ENCODE data around the gene CRYBG1. TPM values are rescaled to one million over a fixed set of nuclear protein-coding genes. Genes with fewer than 3 reads are reported as not detected.
A peak's percentile ranks its signal among the peaks of the same experiment; 100 is the strongest.
"Not testable (repeated sequence)": the region's sequence is repeated elsewhere in the genome, so short reads cannot be mapped to it uniquely, and the experiment has no call there.

Gene CRYBG1
- total and polyA plus RNA-seq, 2 of the 13 experiments (the other 11 are each of a cell fraction or from before 2014, with no cell fraction given) = 10.1 to 21.9 TPM

DNA sequence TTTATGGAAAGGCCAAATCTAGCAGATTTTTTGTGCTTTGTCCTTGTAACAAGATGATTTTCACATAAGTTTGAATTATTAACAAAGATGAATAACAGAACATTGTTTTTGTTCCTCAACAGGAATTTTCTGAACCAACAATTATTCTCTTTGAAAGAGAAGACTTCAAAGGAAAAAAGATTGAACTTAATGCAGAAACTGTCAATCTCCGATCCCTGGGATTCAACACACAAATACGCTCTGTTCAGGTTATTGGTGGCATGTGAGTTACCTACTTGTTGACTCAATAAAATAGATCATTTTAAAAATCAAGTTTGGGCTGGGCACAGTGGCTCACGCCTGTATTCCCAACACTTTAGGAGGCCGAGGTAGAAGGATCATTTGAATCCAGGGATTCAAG, 197.8 kb downstream of the CRYBG1 start (continued):
- no peak for TF ChIP-seq FOXA1 (IDR thresholded peaks at IDR 0.05)
- peak; percentile 32; the same call in 1 of the 2 replicates for TF ChIP-seq FOXA1 (CRISPR knock-in tag; IDR thresholded peaks at IDR 0.05)
- no peak for TF ChIP-seq MAFF (IDR thresholded peaks at IDR 0.05; ENCODE audit: low read depth, low read length)
- TF ChIP-seq, protein P1, sequence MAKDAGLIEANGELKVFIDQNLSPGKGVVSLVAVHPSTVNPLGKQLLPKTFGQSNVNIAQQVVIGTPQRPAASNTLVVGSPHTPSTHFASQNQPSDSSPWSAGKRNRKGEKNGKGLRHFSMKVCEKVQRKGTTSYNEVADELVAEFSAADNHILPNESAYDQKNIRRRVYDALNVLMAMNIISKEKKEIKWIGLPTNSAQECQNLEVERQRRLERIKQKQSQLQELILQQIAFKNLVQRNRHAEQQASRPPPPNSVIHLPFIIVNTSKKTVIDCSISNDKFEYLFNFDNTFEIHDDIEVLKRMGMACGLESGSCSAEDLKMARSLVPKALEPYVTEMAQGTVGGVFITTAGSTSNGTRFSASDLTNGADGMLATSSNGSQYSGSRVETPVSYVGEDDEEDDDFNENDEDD (CRISPR knock-in tag; IDR thresholded peaks at IDR 0.05; ENCODE audit: borderline replicate concordance) = no peak
- TF ChIP-seq, protein P2, sequence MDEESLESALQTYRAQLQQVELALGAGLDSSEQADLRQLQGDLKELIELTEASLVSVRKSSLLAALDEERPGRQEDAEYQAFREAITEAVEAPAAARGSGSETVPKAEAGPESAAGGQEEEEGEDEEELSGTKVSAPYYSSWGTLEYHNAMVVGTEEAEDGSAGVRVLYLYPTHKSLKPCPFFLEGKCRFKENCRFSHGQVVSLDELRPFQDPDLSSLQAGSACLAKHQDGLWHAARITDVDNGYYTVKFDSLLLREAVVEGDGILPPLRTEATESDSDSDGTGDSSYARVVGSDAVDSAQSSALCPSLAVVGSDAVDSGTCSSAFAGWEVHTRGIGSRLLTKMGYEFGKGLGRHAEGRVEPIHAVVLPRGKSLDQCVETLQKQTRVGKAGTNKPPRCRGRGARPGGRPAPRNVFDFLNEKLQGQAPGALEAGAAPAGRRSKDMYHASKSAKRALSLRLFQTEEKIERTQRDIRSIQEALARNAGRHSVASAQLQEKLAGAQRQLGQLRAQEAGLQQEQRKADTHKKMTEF (CRISPR knock-in tag; IDR thresholded peaks at IDR 0.05) = no peak
- TF ChIP-seq NR2F2 (IDR thresholded peaks at IDR 0.05; ENCODE audit: borderline replicate concordance, low read depth) = 0 out of 2 replicates have a peak, but pooled peaks have one; percentile 8
- no peak for TF ChIP-seq CBX1 (IDR thresholded peaks at IDR 0.05; ENCODE audit: low read depth)
- TF ChIP-seq, protein P3, sequence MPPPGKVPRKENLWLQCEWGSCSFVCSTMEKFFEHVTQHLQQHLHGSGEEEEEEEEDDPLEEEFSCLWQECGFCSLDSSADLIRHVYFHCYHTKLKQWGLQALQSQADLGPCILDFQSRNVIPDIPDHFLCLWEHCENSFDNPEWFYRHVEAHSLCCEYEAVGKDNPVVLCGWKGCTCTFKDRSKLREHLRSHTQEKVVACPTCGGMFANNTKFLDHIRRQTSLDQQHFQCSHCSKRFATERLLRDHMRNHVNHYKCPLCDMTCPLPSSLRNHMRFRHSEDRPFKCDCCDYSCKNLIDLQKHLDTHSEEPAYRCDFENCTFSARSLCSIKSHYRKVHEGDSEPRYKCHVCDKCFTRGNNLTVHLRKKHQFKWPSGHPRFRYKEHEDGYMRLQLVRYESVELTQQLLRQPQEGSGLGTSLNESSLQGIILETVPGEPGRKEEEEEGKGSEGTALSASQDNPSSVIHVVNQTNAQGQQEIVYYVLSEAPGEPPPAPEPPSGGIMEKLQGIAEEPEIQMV (CRISPR knock-in tag; IDR thresholded peaks at IDR 0.05; ENCODE audit: low read depth) = no peak

DNA sequence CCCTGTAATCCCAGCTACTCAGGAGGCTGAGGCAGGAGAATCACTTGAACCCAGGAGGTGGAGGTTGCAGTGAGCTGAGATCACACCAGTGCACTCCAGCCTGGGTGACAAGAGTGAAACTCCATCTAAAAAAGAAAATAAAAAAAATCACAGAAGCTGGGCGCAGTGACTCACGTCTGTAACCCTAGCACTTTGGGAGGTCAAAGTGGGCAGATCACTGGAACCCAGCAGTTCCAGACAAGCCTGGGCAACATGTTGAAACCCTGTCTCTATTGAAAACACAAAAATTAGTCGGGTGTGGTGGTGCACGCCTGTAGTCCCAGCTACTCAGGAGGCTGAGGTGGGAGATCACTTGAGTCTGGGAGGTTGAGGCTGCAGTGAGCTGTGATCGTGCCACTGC, 199.1 kb downstream of the CRYBG1 start:
- in situ Hi-C loops (cut with HindIII; ENCODE audit: extremely low pct_ligation_motif_present, low pct_unique_long_range_greater_than_20kb) = loop anchor here (10.0 kb wide), 1 partner anchor 225 kb away; no protein-coding TSS in a partner anchor
- H3K79me2 ChIP-seq (ENCODE audit: insufficient read depth, low read length); BruUV-seq (replicated peaks); ATAC-seq; H3K27ac ChIP-seq (ENCODE audit: extremely low read length, insufficient read depth, low read length); CTCF ChIA-PET (ENCODE audit: low intra/inter-chr PET ratio, low total read pairs); H3K27me3 ChIP-seq (ENCODE audit: control insufficient read depth in 1 of 2, insufficient read depth in 2 of 2, low read length in 2 of 2); intact Hi-C loops (cut with micrococcal nuclease; ENCODE audit: unreplicated experiment); H3K4me2 ChIP-seq (ENCODE audit: low read depth, low read length); FAIRE-seq; H3K9ac ChIP-seq (ENCODE audit: insufficient read depth, low read depth, low read length); H4K20me1 ChIP-seq (ENCODE audit: insufficient read depth, low read length); DNase-seq (ENCODE audit: low spot score); H3K4me3 ChIP-seq (replicated peaks in 1 of 3; ENCODE audit: insufficient read depth in 1 of 3, low read depth in 2 of 3, low read length in 3 of 3); POLR2A ChIA-PET; H3K9me3 ChIP-seq (ENCODE audit: low read length); H2AFZ ChIP-seq (ENCODE audit: low read length): not testable (repeated sequence)
- H3K36me3 ChIP-seq (replicated peaks in 1 of 2; ENCODE audit: control insufficient read depth in 1 of 2, insufficient read depth in 2 of 2, low read length in 2 of 2) = peaks cover 2 to 27% of the 10 kb centered on the region in 2 experiments
- WGBS (ENCODE audit: low lambda C conversion rate) = 100% methylated on average over 5 of the region's 5 CpGs
- peaks cover 33% of the 10 kb centered on the region for H3K4me1 ChIP-seq (ENCODE audit: insufficient read depth, low read length)
